Body of pancreas (tissue), 4 donors: ENCODE results near the gene CASP6. TPM values are rescaled to one million over a fixed set of nuclear protein-coding genes. Genes with fewer than 3 reads are reported as not detected.
"Not testable (repeated sequence)": the region's sequence is repeated elsewhere in the genome, so short reads cannot be mapped to it uniquely, and the experiment has no call there.

ENCODE experiments used
- ATAC-seq: fragments of 150-250 bp; one replicate; pipeline ENCODE4 v1.9.1; 2016
- DNase-seq, 4 donors: peaks; one replicate each; pipeline ENCODE4 v3.0.0-alpha.2; 2019
- H3K27ac ChIP-seq, 4 donors: fragments of 200-600 bp; sonication (generic); 1 replicate in 3 of 4; 2 replicates in 1 of 4; pipeline versions ENCODE4 v1.5.1 to v1.6.1; 2016 to 2019; ENCODE audit warnings: mild to moderate bottlenecking in 1 of 4, mixed read lengths in 1 of 4, moderate library complexity in 1 of 4
- H3K27me3 ChIP-seq, 2 donors: fragments of 200-600 bp; sonication (generic); one replicate each; pipeline ENCODE4 v1.6.0; 2016; ENCODE audit warnings: mild to moderate bottlenecking in 1 of 2
- H3K36me3 ChIP-seq, 2 donors: fragments of 200-600 bp; sonication (generic); replicated peaks in 1 of 2; 2 replicates each; pipeline ENCODE4 v1.5.1; 2016; ENCODE audit warnings: low read depth in 2 of 2; ENCODE audit not compliant: insufficient read depth in 1 of 2
- H3K4me1 ChIP-seq: fragments of 200-600 bp; sonication (generic); one replicate; pipeline ENCODE4 v1.6.0; 2016
- H3K4me3 ChIP-seq, 2 donors: fragments of 200-600 bp; sonication (generic); 1 replicate in 1 of 2; 2 replicates in 1 of 2; pipeline ENCODE4 v1.5.1; 2016 to 2019
- H3K9me3 ChIP-seq, 3 donors: fragments of 200-600 bp; sonication (generic); 1 replicate in 2 of 3; 2 replicates in 1 of 3; pipeline ENCODE4 v1.5.1; 2016
- CTCF ChIP-seq, 7 experiments: fragments of 450-650 bp in 4 of 7; fragments of 200-600 bp in 3 of 7; sonication (generic) in 3 of 7; IDR thresholded peaks; one replicate each; pipeline ENCODE4 v1.5.1; 2016 to 2019; ENCODE audit warnings: antibody characterized with exemption in 7 of 7
- POLR2A ChIP-seq, 3 donors: fragments of 450-650 bp; IDR thresholded peaks; one replicate each; pipeline ENCODE4 v1.6.1; 2016; ENCODE audit warnings: antibody characterized with exemption in 3 of 3, mild to moderate bottlenecking in 2 of 3
- WGBS, 2 donors: methylation state at CpG; one replicate each; pipeline ENCODE4 v1.1.5; 2017; 5-methylcytosine and 5-hydroxymethylcytosine counted together
- intact Hi-C: fragments of 100-400 bp; cut with DNase I; formaldehyde crosslinking; loops from one replicate; pipeline ENCODE4 v1.15.1; 2023
- total RNA-seq, 2 donors: library from RNA; depleted of rRNA; stranded (reverse); fragments of >200 nt; gene quantifications; one replicate each; pipeline ENCODE4 v1.1.0, GENCODE V29; 2016

The CASP6 gene
- total RNA-seq, 2 donors from 2014 or later = 8.6 to 9.6 TPM

- ATAC-seq (no peak), DNase-seq (no peak)
- Histone ChIP-seq H3K4me1 (no peaks in the 10 kb centered on the region), H3K9me3 (no peaks in the 10 kb centered on the region), H3K4me3 (no peak overlapping the region), H3K27ac (no peak overlapping the region), H3K27me3 (no peaks in the 10 kb centered on the region), H3K36me3 (peaks cover 0 to 4% of the 10 kb centered on the region in 2 donors)
- intact Hi-C loops = no loop called here
- TF ChIP-seq POLR2A (IDR thresholded peaks at IDR 0.05) = no peak
- TF ChIP-seq CTCF (IDR thresholded peaks at IDR 0.05) = no peak
Measured at GRCh38 chr4:109684727-109685126, 18.5 kb downstream of the CASP6 start.

- intact Hi-C loops = no loop called here
- no peaks in the 10 kb centered on the region for H3K4me1 ChIP-seq
- no peak overlapping the region for H3K4me3 ChIP-seq
- no peak overlapping the region for H3K27ac ChIP-seq
- WGBS, 2 donors = 89 to 99% methylated on average over 5 to 6 of the region's 6 CpGs
- no peak for TF ChIP-seq POLR2A (IDR thresholded peaks at IDR 0.05)
- no peak for TF ChIP-seq CTCF (IDR thresholded peaks at IDR 0.05)
- DNase-seq = no peak
- H3K27me3 ChIP-seq = no peaks in the 10 kb centered on the region
- H3K9me3 ChIP-seq = no peaks in the 10 kb centered on the region
- H3K36me3 ChIP-seq = no peaks in the 10 kb centered on the region
- no peak for ATAC-seq
Measured at GRCh38 chr4:109683621-109684253, 19.5 kb downstream of the CASP6 start.

- H3K36me3 ChIP-seq = no peaks in the 10 kb centered on the region
- intact Hi-C loops = no loop called here
- H3K27me3 ChIP-seq = no peaks in the 10 kb centered on the region
- DNase-seq (no peak), ATAC-seq (no peak)
- TF ChIP-seq POLR2A (IDR thresholded peaks at IDR 0.05) (no peak), CTCF (IDR thresholded peaks at IDR 0.05) (no peak)
- WGBS, 2 donors = 92 to 96% methylated on average over 2 of the region's 2 CpGs
- no peak overlapping the region for H3K4me3 ChIP-seq
- H3K4me1 ChIP-seq = no peaks in the 10 kb centered on the region
- H3K9me3 ChIP-seq = no peaks in the 10 kb centered on the region
- no peak overlapping the region for H3K27ac ChIP-seq
Measured at GRCh38 chr4:109682875-109683274, 20.4 kb downstream of the CASP6 start.

GRCh38 chr4:109678925-109679324, 24.3 kb downstream of the CASP6 start:
- DNase-seq, H3K36me3 ChIP-seq, H3K9me3 ChIP-seq, H3K4me1 ChIP-seq, H3K27ac ChIP-seq, intact Hi-C loops, H3K27me3 ChIP-seq, H3K4me3 ChIP-seq, ATAC-seq: not testable (repeated sequence)
- 94 to 98% methylated on average over 8 to 11 of the region's 14 CpGs for WGBS, 2 donors

- ATAC-seq, H3K4me1 ChIP-seq, H3K9me3 ChIP-seq, intact Hi-C loops, H3K4me3 ChIP-seq, H3K27ac ChIP-seq, DNase-seq, H3K36me3 ChIP-seq, H3K27me3 ChIP-seq: not testable (repeated sequence)
- WGBS, 2 donors = 91 to 100% methylated on average over 2 to 25 of the region's 28 CpGs
Measured at GRCh38 chr4:109678472-109678871, 24.8 kb downstream of the CASP6 start.

GRCh38 chr4:109676886-109677285, 26.4 kb downstream of the CASP6 start:
- Histone ChIP-seq H3K4me3 (no peak overlapping the region), H3K27me3 (no peaks in the 10 kb centered on the region), H3K27ac (no peak overlapping the region), H3K36me3 (no peaks in the 10 kb centered on the region), H3K4me1 (no peaks in the 10 kb centered on the region), H3K9me3 (no peaks in the 10 kb centered on the region)
- TF ChIP-seq POLR2A (IDR thresholded peaks at IDR 0.05) (no peak), CTCF (IDR thresholded peaks at IDR 0.05) (peak in 2 of 7 experiments; percentile 20 to 32)
- intact Hi-C loops = no loop called here
- 84 to 88% methylated on average over 1 of the region's 1 CpG for WGBS, 2 donors
- DNase-seq = no peak
- no peak for ATAC-seq
